ENCODE measurements around the gene EXOSC3. TPM values are rescaled to one million over a fixed set of nuclear protein-coding genes. Genes with fewer than 3 reads are reported as not detected.
A peak's percentile ranks its signal among the peaks of the same experiment; 100 is the strongest.

Gene EXOSC3
- total and polyA plus RNA-seq, 2 experiments from 2014 or later = 48.0 to 51.6 TPM

DNA sequence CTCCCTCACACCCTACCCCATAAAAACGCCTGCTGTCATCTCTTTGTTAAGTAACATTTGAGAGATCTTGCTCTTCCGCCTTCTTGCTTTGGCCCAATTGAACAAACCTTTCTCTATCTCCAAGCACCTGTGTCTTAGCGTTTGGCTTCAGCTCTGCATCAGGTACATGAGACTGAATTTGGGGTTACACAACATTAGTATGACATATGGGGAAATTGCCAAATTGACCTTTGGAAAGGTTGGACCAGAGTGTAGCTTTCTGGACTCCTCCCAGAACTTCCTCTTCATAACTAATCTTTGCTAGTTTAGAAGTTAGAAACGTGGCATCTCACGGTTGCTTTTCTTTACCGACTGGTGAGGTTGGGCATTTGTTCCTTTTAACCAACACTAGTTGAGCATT is 3.5 kb upstream of the EXOSC3 start:
- Histone ChIP-seq H3K27ac (no peak overlapping the region), H3K4me1 (ENCODE audit: low read depth) (no peaks in the 10 kb centered on the region), H3K9me3 (ENCODE audit: low read depth) (no peaks in the 10 kb centered on the region), H3K4me3 (no peak overlapping the region), H3K27me3 (peaks cover 8% of the 10 kb centered on the region), H3K36me3 (peaks cover 2% of the 10 kb centered on the region)
- no peak for DNase-seq (ENCODE audit: low read depth in 1 of 2, low spot score in 1 of 2)
- TF ChIP-seq, protein P1, sequence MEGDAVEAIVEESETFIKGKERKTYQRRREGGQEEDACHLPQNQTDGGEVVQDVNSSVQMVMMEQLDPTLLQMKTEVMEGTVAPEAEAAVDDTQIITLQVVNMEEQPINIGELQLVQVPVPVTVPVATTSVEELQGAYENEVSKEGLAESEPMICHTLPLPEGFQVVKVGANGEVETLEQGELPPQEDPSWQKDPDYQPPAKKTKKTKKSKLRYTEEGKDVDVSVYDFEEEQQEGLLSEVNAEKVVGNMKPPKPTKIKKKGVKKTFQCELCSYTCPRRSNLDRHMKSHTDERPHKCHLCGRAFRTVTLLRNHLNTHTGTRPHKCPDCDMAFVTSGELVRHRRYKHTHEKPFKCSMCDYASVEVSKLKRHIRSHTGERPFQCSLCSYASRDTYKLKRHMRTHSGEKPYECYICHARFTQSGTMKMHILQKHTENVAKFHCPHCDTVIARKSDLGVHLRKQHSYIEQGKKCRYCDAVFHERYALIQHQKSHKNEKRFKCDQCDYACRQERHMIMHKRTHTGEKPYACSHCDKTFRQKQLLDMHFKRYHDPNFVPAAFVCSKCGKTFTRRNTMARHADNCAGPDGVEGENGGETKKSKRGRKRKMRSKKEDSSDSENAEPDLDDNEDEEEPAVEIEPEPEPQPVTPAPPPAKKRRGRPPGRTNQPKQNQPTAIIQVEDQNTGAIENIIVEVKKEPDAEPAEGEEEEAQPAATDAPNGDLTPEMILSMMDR (IDR thresholded peaks at IDR 0.05; ENCODE audit: low read depth, low read length) = no peak

GRCh38 chr9:37787059-37787458 is 2.2 kb upstream of the EXOSC3 start:
- DNase-seq (ENCODE audit: low read depth in 1 of 2, low spot score in 1 of 2) = no peak

GRCh38 chr9:37784291-37784615 is 611 bp downstream of the EXOSC3 start:
- H3K4me3 ChIP-seq = peak overlapping the region; percentile 79
- peaks cover 8% of the 10 kb centered on the region for H3K27me3 ChIP-seq
- H3K4me1 ChIP-seq (ENCODE audit: low read depth) = no peaks in the 10 kb centered on the region
- H3K36me3 ChIP-seq = peaks cover 36% of the 10 kb centered on the region
- H3K9me3 ChIP-seq (ENCODE audit: low read depth) = no peaks in the 10 kb centered on the region
- TF ChIP-seq, protein P1 (IDR thresholded peaks at IDR 0.05; ENCODE audit: low read depth, low read length) = no peak
- H3K27ac ChIP-seq = peak overlapping the region; percentile 81
- DNase-seq (ENCODE audit: low read depth in 1 of 2, low spot score in 1 of 2) = no peak

More at GRCh38 chr9:37787059-37787458, 2.2 kb upstream of the EXOSC3 start:
- TF ChIP-seq, protein P1 (IDR thresholded peaks at IDR 0.05; ENCODE audit: low read depth, low read length) = no peak
- Histone ChIP-seq H3K4me1 (ENCODE audit: low read depth) (no peaks in the 10 kb centered on the region), H3K27ac (no peak overlapping the region), H3K36me3 (peaks cover 14% of the 10 kb centered on the region), H3K9me3 (ENCODE audit: low read depth) (no peaks in the 10 kb centered on the region), H3K4me3 (no peak overlapping the region), H3K27me3 (peaks cover 8% of the 10 kb centered on the region)

DNA sequence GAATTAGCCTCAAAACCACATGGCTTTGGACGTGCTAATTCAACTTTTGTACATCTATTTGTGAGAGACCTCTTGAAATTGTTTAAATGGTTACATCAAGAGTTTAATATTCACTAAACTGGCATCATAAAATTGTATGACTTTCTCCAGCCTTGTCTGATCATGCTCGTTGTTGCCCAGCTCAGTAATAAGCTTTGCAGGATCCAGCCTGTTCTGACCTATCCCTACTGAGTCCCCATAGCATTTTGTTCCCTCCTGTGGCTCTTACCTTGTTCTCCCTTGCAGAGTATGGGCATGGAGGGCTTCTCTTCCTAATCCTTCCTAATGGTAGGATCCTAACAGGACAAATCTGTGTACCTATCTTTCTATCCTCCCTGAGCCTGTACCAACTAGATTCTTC is 6.3 kb downstream of the EXOSC3 start:
- Histone ChIP-seq H3K4me1 (ENCODE audit: low read depth) (no peaks in the 10 kb centered on the region), H3K36me3 (peaks cover 47% of the 10 kb centered on the region), H3K27me3 (no peaks in the 10 kb centered on the region), H3K27ac (no peak overlapping the region), H3K9me3 (ENCODE audit: low read depth) (no peaks in the 10 kb centered on the region), H3K4me3 (no peak overlapping the region)
- TF ChIP-seq, protein P1 (IDR thresholded peaks at IDR 0.05; ENCODE audit: low read depth, low read length) = no peak
- DNase-seq (ENCODE audit: low read depth in 1 of 2, low spot score in 1 of 2) = no peak

GRCh38 chr9:37776328-37776727 is 8.5 kb downstream of the EXOSC3 start:
- TF ChIP-seq, protein P1 (IDR thresholded peaks at IDR 0.05; ENCODE audit: low read depth, low read length) = no peak
- peaks cover 26% of the 10 kb centered on the region for H3K36me3 ChIP-seq
- H3K4me3 ChIP-seq = no peak overlapping the region
- no peak for DNase-seq (ENCODE audit: low read depth in 1 of 2, low spot score in 1 of 2)
- H3K4me1 ChIP-seq (ENCODE audit: low read depth) = no peaks in the 10 kb centered on the region
- H3K9me3 ChIP-seq (ENCODE audit: low read depth) = no peaks in the 10 kb centered on the region
- no peaks in the 10 kb centered on the region for H3K27me3 ChIP-seq
- H3K27ac ChIP-seq = no peak overlapping the region

Data from cardiac muscle cell (in vitro differentiated cells and primary cell).